H9 (cell line): Measurements from ENCODE around the gene FZD10. TPM values are rescaled to one million over a fixed set of nuclear protein-coding genes. Genes with fewer than 3 reads are reported as not detected.

Experiments
- DNase-seq: peaks from one replicate; pipeline ENCODE4 v3.0.0-alpha.2; 2017
- H2AFZ ChIP-seq: one replicate; pipeline ENCODE4 v1.6.1; 2013; ENCODE audit warnings: mild to moderate bottlenecking, low read length, control low read depth, moderate library complexity
- H2AK5ac ChIP-seq: 2 replicates; pipeline ENCODE4 v1.6.1; 2013; ENCODE audit warnings: low read length, control low read depth, mixed read lengths; ENCODE audit not compliant: insufficient read length
- H2BK120ac ChIP-seq: one replicate; pipeline ENCODE4 v1.6.1; 2013; ENCODE audit warnings: low read depth, mild to moderate bottlenecking, low read length, control low read depth, inconsistent platforms; ENCODE audit not compliant: poor library complexity, severe bottlenecking
- H2BK12ac ChIP-seq: 2 replicates; pipeline ENCODE4 v1.6.1; 2013; ENCODE audit warnings: low read length, control low read depth, mixed read lengths, low read depth; ENCODE audit not compliant: insufficient read length
- H2BK15ac ChIP-seq: 2 replicates; pipeline ENCODE4 v1.6.1; 2013; ENCODE audit warnings: low read depth, low read length, control low read depth
- H2BK20ac ChIP-seq: one replicate; pipeline ENCODE4 v1.6.1; 2013; ENCODE audit warnings: low read depth, mild to moderate bottlenecking, low read length, control low read depth, inconsistent platforms; ENCODE audit not compliant: poor library complexity, severe bottlenecking
- H2BK5ac ChIP-seq: 2 replicates; pipeline ENCODE4 v1.6.1; 2013; ENCODE audit warnings: low read length, control low read depth, mixed read lengths; ENCODE audit not compliant: insufficient read length
- H3K14ac ChIP-seq: 2 replicates; pipeline ENCODE4 v1.6.1; 2013; ENCODE audit warnings: low read length, control low read depth; ENCODE audit not compliant: insufficient read depth
- H3K18ac ChIP-seq: 2 replicates; pipeline ENCODE4 v1.6.1; 2013; ENCODE audit warnings: low read depth, mild to moderate bottlenecking, mixed read lengths, low read length, control low read depth; ENCODE audit not compliant: insufficient read length
- H3K23ac ChIP-seq: 2 replicates; pipeline ENCODE4 v1.6.1; 2013; ENCODE audit warnings: low read length, control low read depth, mixed read lengths, low read depth; ENCODE audit not compliant: insufficient read length
- H3K23me2 ChIP-seq: 2 replicates; pipeline ENCODE4 v1.6.1; 2013; ENCODE audit warnings: low read depth, mild to moderate bottlenecking, mixed read lengths, low read length, control low read depth; ENCODE audit not compliant: insufficient read length, poor library complexity, severe bottlenecking
- H3K27ac ChIP-seq: 2 replicates; pipeline ENCODE4 v1.5.1; 2013; ENCODE audit warnings: low read length, control low read depth, mixed read lengths, low read depth; ENCODE audit not compliant: insufficient read length
- H3K27me3 ChIP-seq: 2 replicates; pipeline ENCODE4 v1.6.1; 2013; ENCODE audit warnings: low read length, control low read depth, inconsistent platforms; ENCODE audit not compliant: insufficient read depth
- H3K4ac ChIP-seq: 2 replicates; pipeline ENCODE4 v1.6.1; 2013; ENCODE audit warnings: low read depth, mild to moderate bottlenecking, control low read depth, inconsistent platforms, low read length, moderate library complexity
- H3K4me1 ChIP-seq: 2 replicates; pipeline ENCODE4 v1.6.1; 2013; ENCODE audit warnings: low read length, control low read depth, inconsistent platforms; ENCODE audit not compliant: insufficient read depth
- H3K4me2 ChIP-seq: 2 replicates; pipeline ENCODE4 v1.6.1; 2013; ENCODE audit warnings: low read length, control low read depth, mixed read lengths; ENCODE audit not compliant: insufficient read length, insufficient read depth
- H3K56ac ChIP-seq: 2 replicates; pipeline ENCODE4 v1.6.1; 2013; ENCODE audit warnings: low read depth, mild to moderate bottlenecking, mixed read lengths, low read length, control low read depth; ENCODE audit not compliant: insufficient read length
- H3K79me1 ChIP-seq: 2 replicates; pipeline ENCODE4 v1.6.1; 2013; ENCODE audit warnings: low read depth, mild to moderate bottlenecking, moderate library complexity, low read length, control low read depth, inconsistent platforms; ENCODE audit not compliant: insufficient read depth, poor library complexity, severe bottlenecking
- H3K79me2 ChIP-seq: 2 replicates; pipeline ENCODE4 v1.6.1; 2013; ENCODE audit warnings: low read length, control low read depth, inconsistent platforms; ENCODE audit not compliant: insufficient read depth
- H3K9ac ChIP-seq: 2 replicates; pipeline ENCODE4 v1.6.1; 2013; ENCODE audit warnings: low read length, control low read depth, mixed read lengths; ENCODE audit not compliant: insufficient read length; ENCODE audit errors: extremely low read depth
- H3K9me3 ChIP-seq: one replicate; pipeline ENCODE4 v1.6.1; 2013; ENCODE audit warnings: low read depth, low read length, inconsistent platforms; ENCODE audit not compliant: control insufficient read depth
- H3T11ph ChIP-seq: one replicate; pipeline ENCODE4 v1.6.1; 2013; ENCODE audit warnings: mild to moderate bottlenecking, low read length, control low read depth, inconsistent platforms
- H4K20me1 ChIP-seq: one replicate; pipeline ENCODE4 v1.6.1; 2013; ENCODE audit not compliant: control insufficient read depth, insufficient read length, insufficient read depth
- H4K5ac ChIP-seq: 2 replicates; pipeline ENCODE4 v1.6.1; 2013; ENCODE audit warnings: low read depth, mild to moderate bottlenecking, mixed read lengths, low read length, control low read depth; ENCODE audit not compliant: insufficient read length
- H4K8ac ChIP-seq: replicated peaks from 2 replicates; pipeline ENCODE4 v1.6.1; 2013; ENCODE audit warnings: low read length, control low read depth, mixed read lengths, low read depth; ENCODE audit not compliant: insufficient read length
- H4K91ac ChIP-seq: 2 replicates; pipeline ENCODE4 v1.6.1; 2013; ENCODE audit warnings: low read depth, mild to moderate bottlenecking, moderate library complexity, mixed read lengths, low read length, control low read depth; ENCODE audit not compliant: insufficient read length
- H3K27ac Mint-ChIP-seq, 3 experiments: 2 replicates in 2 of 3; 3 replicates in 1 of 3; pipeline ENCODE4 v1.8.0; 2020 to 2021; ENCODE audit warnings: mixed read lengths in 3 of 3, mild to moderate bottlenecking in 1 of 3, moderate library complexity in 1 of 3
- H3K27me3 Mint-ChIP-seq: 2 replicates; pipeline ENCODE4 v1.8.0; 2021; ENCODE audit warnings: low read depth, mild to moderate bottlenecking, moderate library complexity, mixed read lengths
- H3K36me3 Mint-ChIP-seq, 3 experiments: 2 replicates in 2 of 3; 3 replicates in 1 of 3; pipeline ENCODE4 v1.8.0; 2020 to 2021; ENCODE audit warnings: low read depth in 3 of 3, mixed read lengths in 3 of 3; ENCODE audit not compliant: insufficient read depth in 1 of 3
- H3K4me1 Mint-ChIP-seq, 2 experiments: 2 replicates each; pipeline ENCODE4 v1.8.0; 2020; ENCODE audit warnings: mixed read lengths in 2 of 2
- H3K4me3 Mint-ChIP-seq, 2 experiments: 2 replicates in 1 of 2; 3 replicates in 1 of 2; pipeline ENCODE4 v1.8.0; 2020 to 2021; ENCODE audit warnings: mild to moderate bottlenecking in 2 of 2, mixed read lengths in 2 of 2, moderate library complexity in 1 of 2
- H3K9me3 Mint-ChIP-seq, 2 experiments: 2 replicates in 1 of 2; 3 replicates in 1 of 2; pipeline ENCODE4 v1.8.0; 2020; ENCODE audit warnings: mild to moderate bottlenecking in 2 of 2, mixed read lengths in 2 of 2, moderate library complexity in 1 of 2
- WGBS: extraction: QIAGEN DNeasy Blood & Tissue Kit; methylation state at CpG from one replicate; pipeline ENCODE4 v1.1.7; 2013; ENCODE audit warnings: missing lambda C conversion rate, low lambda C conversion rate, mixed read lengths; ENCODE audit not compliant: insufficient read length; ENCODE audit errors: extremely low coverage; 5-methylcytosine and 5-hydroxymethylcytosine counted together
- total RNA-seq: library from RNA; stranded (reverse); gene quantifications from 2 replicates; pipeline ENCODE4 v1.2.1, GENCODE V29; 2021
- TF ChIP-seq, protein P1 (sequence below): fragments of 200-600 bp; sonication (generic); conservative IDR thresholded peaks from 3 replicates; pipeline ENCODE4 v1.8.0; 2021; ENCODE audit warnings: antibody characterized with exemption, mild to moderate bottlenecking

Gene FZD10
- total RNA-seq, 1 experiment from 2014 or later: 1.0 TPM

DNA sequence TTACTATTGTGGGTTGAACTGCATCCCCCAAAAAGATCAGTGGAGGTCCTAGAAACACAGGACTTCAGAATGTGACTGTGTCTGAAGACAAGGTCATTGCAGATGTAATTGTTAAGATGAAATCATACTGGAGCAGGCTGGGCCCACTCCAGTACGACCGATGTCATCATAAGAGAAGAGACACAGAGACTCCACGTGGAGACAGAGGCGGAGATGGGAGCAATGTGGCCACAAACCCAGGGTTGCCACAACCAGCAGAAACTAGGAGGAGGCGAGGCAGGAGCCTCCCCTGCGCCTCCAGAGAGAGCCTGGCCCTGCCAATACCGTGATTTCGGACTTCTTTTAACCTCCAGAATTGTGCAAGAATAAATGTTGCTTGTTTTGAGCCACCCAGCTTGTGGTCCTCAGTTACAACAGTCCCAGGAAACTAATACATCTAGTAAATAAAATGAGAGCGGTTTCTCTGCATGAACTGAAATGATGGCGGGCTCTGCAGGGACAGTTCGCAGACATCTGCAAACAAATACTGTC lies 25.7 kb upstream of the FZD10 start:
- peaks cover 4% of the 10 kb centered on the region; the same call in 1 of the 2 replicates for H3K27me3 ChIP-seq
- peaks cover 100% of the 10 kb centered on the region for H3K27me3 Mint-ChIP-seq
- no CpG with 5 or more reads among the region's 11 CpGs for WGBS

More for the DNA sequence above, 25.7 kb upstream of the FZD10 start:
- no peak overlapping the region for H3K14ac ChIP-seq
- H3K4me1 Mint-ChIP-seq: peaks cover 30 to 34% of the 10 kb centered on the region in 2 experiments
- no peak for DNase-seq
- no peak overlapping the region for H3K56ac ChIP-seq
- H3K4me3 Mint-ChIP-seq: no peak overlapping the region; a peak in 1 of 5 replicates
- H3K79me2 ChIP-seq: no peaks in the 10 kb centered on the region
- H4K5ac ChIP-seq: no peak overlapping the region
- no peak overlapping the region for H2BK120ac ChIP-seq
- H3K36me3 Mint-ChIP-seq: no peaks in the 10 kb centered on the region
- no peaks in the 10 kb centered on the region for H3K9me3 ChIP-seq
- peaks cover 2 to 10% of the 10 kb centered on the region in 2 experiments; a peak in 2 of 5 replicates for H3K9me3 Mint-ChIP-seq
- no peak overlapping the region for H3K4ac ChIP-seq
- H3K4me1 ChIP-seq: peaks cover 3% of the 10 kb centered on the region; the same call in 1 of the 2 replicates
- no peak overlapping the region for H2BK20ac ChIP-seq
- no peak overlapping the region for H2BK5ac ChIP-seq
- no peak overlapping the region for H2AFZ ChIP-seq
- H3K23me2 ChIP-seq: no peaks in the 10 kb centered on the region
- no peak overlapping the region for H2BK15ac ChIP-seq
- H2BK12ac ChIP-seq: no peak overlapping the region
- H3K27ac ChIP-seq: no peak overlapping the region
- no peak overlapping the region for H3T11ph ChIP-seq
- no peaks in the 10 kb centered on the region for H4K20me1 ChIP-seq
- H4K91ac ChIP-seq: no peak overlapping the region
- no peak overlapping the region for H3K4me2 ChIP-seq
- no peaks in the 10 kb centered on the region for H3K79me1 ChIP-seq
- H3K18ac ChIP-seq: no peak overlapping the region
- no peak overlapping the region for H2AK5ac ChIP-seq
- no peak overlapping the region for H3K23ac ChIP-seq
- H3K27ac Mint-ChIP-seq: no peak overlapping the region
- TF ChIP-seq, protein P1, sequence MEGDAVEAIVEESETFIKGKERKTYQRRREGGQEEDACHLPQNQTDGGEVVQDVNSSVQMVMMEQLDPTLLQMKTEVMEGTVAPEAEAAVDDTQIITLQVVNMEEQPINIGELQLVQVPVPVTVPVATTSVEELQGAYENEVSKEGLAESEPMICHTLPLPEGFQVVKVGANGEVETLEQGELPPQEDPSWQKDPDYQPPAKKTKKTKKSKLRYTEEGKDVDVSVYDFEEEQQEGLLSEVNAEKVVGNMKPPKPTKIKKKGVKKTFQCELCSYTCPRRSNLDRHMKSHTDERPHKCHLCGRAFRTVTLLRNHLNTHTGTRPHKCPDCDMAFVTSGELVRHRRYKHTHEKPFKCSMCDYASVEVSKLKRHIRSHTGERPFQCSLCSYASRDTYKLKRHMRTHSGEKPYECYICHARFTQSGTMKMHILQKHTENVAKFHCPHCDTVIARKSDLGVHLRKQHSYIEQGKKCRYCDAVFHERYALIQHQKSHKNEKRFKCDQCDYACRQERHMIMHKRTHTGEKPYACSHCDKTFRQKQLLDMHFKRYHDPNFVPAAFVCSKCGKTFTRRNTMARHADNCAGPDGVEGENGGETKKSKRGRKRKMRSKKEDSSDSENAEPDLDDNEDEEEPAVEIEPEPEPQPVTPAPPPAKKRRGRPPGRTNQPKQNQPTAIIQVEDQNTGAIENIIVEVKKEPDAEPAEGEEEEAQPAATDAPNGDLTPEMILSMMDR: no peak
- H3K9ac ChIP-seq: no peak overlapping the region
- no peak overlapping the region for H4K8ac ChIP-seq
